K562 (cell line): ENCODE measurements around the gene GPR142. TPM values are rescaled to one million over a fixed set of nuclear protein-coding genes. Genes with fewer than 3 reads are reported as not detected.

Experiments used
- BDP1 ChIP-seq: IDR thresholded peaks from 3 replicates; pipeline ENCODE4 v1.6.1; 2011; ENCODE audit not compliant: insufficient read length, insufficient read depth
- ESRRA ChIP-seq: fragments of 450-650 bp; IDR thresholded peaks from 2 replicates; pipeline ENCODE4 v1.6.1; 2014; ENCODE audit warnings: low read depth, mild to moderate bottlenecking, moderate library complexity, borderline replicate concordance
- FOSL1 ChIP-seq: fragments of 200-800 bp; sonication (Bioruptor generic); conservative IDR thresholded peaks from 2 replicates; pipeline ENCODE4 v1.6.1; 2016; ENCODE audit warnings: missing genetic modification characterization, missing compliant biosample characterization
- FUS ChIP-seq: fragments of 200-400 bp; formaldehyde crosslinking; optimal IDR thresholded peaks from 2 replicates; pipeline ENCODE3; 2017; ENCODE audit warnings: low read depth, low read length
- HDAC6 ChIP-seq: IDR thresholded peaks from 2 replicates; pipeline ENCODE4 v1.6.1; 2012; ENCODE audit warnings: low read depth, mild to moderate bottlenecking, control low read depth, inconsistent platforms, low read length, moderate library complexity
- JUN ChIP-seq, 2 experiments: sonication (generic) in 1 of 2; formaldehyde crosslinking in 1 of 2; IDR thresholded peaks; 2 replicates each; pipeline versions ENCODE4 v1.6.1 to v1.8.0; 2012 to 2022; ENCODE audit warnings: borderline replicate concordance in 2 of 2, mild to moderate bottlenecking in 2 of 2, improper control_type of control experiment in 1 of 2, low read depth in 1 of 2, low read length in 1 of 2, missing genetic modification reagents in 1 of 2
- KDM4B ChIP-seq, 2 experiments: fragments of 450-650 bp in 1 of 2; sonication (generic) in 1 of 2; IDR thresholded peaks; 2 replicates each; pipeline ENCODE4 v1.6.1; 2016 to 2017; ENCODE audit warnings: borderline replicate concordance in 2 of 2, antibody characterized with exemption in 1 of 2, low read depth in 1 of 2, mild to moderate bottlenecking in 1 of 2
- LEF1 ChIP-seq: fragments of 450-650 bp; IDR thresholded peaks from 2 replicates; pipeline ENCODE4 v1.6.1; 2016; ENCODE audit warnings: mild to moderate bottlenecking
- MAZ ChIP-seq, 2 experiments: fragments of 450-650 bp in 1 of 2; sonication (generic) in 1 of 2; formaldehyde crosslinking; IDR thresholded peaks in 1 of 2; conservative IDR thresholded peaks in 1 of 2; 2 replicates each; pipeline versions ENCODE4 v1.4.0 to v1.5.0; 2020; ENCODE audit warnings: mild to moderate bottlenecking in 1 of 2, missing genetic modification reagents in 1 of 2
- NONO ChIP-seq, 2 experiments: fragments of 200-400 bp in 1 of 2; fragments of 450-650 bp in 1 of 2; formaldehyde crosslinking in 1 of 2; IDR thresholded peaks; 2 replicates each; pipeline ENCODE4 v1.6.1; 2017; ENCODE audit warnings: low read depth in 2 of 2, mild to moderate bottlenecking in 2 of 2, moderate library complexity in 2 of 2, low read length in 1 of 2
- SMAD4 ChIP-seq: fragments of 250-450 bp; sonication (Bioruptor Pico); conservative IDR thresholded peaks from 2 replicates; pipeline ENCODE4 v1.8.0; 2021; ENCODE audit warnings: inconsistent platforms, mild to moderate bottlenecking, moderate library complexity
- TEAD2 ChIP-seq: fragments of 450-650 bp; IDR thresholded peaks from 2 replicates; pipeline ENCODE4 v1.6.1; 2016; ENCODE audit warnings: missing genetic modification characterization, control low read depth, missing compliant biosample characterization
- ZNF121 ChIP-seq: sonication (generic); formaldehyde crosslinking; conservative IDR thresholded peaks from 2 replicates; pipeline ENCODE4 v1.8.0; 2022; ENCODE audit warnings: missing genetic modification reagents
- ZNF143 ChIP-seq: sonication (generic); formaldehyde crosslinking; IDR thresholded peaks from 2 replicates; pipeline ENCODE4 v1.9.0; 2022; ENCODE audit warnings: mild to moderate bottlenecking, missing genetic modification reagents
- ZNF232 ChIP-seq: sonication (generic); formaldehyde crosslinking; IDR thresholded peaks from 2 replicates; pipeline ENCODE4 v1.8.0; 2022; ENCODE audit warnings: mild to moderate bottlenecking, missing genetic modification reagents
- ZNF354B ChIP-seq: fragments of 250-450 bp; sonication (Bioruptor Pico); IDR thresholded peaks from 2 replicates; pipeline ENCODE4 v1.4.0; 2020
- ZNF707 ChIP-seq: fragments of 250-450 bp; sonication (Bioruptor Pico); conservative IDR thresholded peaks from 2 replicates; pipeline ENCODE4 v1.8.0; 2022; ENCODE audit warnings: inconsistent platforms, mild to moderate bottlenecking, moderate library complexity
- polyA plus RNA-seq, 8 experiments: library from polyadenylated mRNA; depleted of rRNA in 4 of 8; stranded (reverse) in 5 of 8; unstranded in 3 of 8; fragments of >200 nt; fragmentation: Nextera tagmentation in 2 of 8; fragmentation: Illumina TruSeq in 1 of 8; extraction: Ambion mirVana in 2 of 8; extraction: Trizol in 1 of 8; gene quantifications; 2 replicates each; pipeline versions ENCODE4 v1.2.1 to v1.2.3, GENCODE V29; 2011 to 2014; ENCODE audit warnings: inconsistent platforms in 1 of 8, missing spikeins in 1 of 8
- total RNA-seq, 7 experiments: library from RNA; depleted of rRNA in 6 of 7; stranded (reverse); fragments of >200 nt in 6 of 7; fragmentation: Illumina TruSeq in 2 of 7; extraction: Trizol in 2 of 7; gene quantifications; 2 replicates each; pipeline versions ENCODE4 v1.2.1 to v1.2.3, GENCODE V29; 2011 to 2021; ENCODE audit warnings: low replicate concordance in 1 of 7
- TF ChIP-seq, protein P1 (sequence below): fragments of 450-650 bp; IDR thresholded peaks from 2 replicates; pipeline ENCODE4 v1.6.1; 2017; ENCODE audit warnings: mild to moderate bottlenecking, moderate library complexity
- TF ChIP-seq, protein P2 (sequence below): fragments of 450-650 bp; IDR thresholded peaks from 2 replicates; pipeline ENCODE4 v1.6.1; 2018; ENCODE audit warnings: mild to moderate bottlenecking, low read depth; ENCODE audit not compliant: partially characterized antibody
- TF ChIP-seq, protein P3 (sequence below): sonication (generic); formaldehyde crosslinking; IDR thresholded peaks from 2 replicates; pipeline ENCODE4 v1.9.0; 2022; ENCODE audit warnings: mild to moderate bottlenecking, missing genetic modification reagents
- TF ChIP-seq, protein P4 (sequence below): fragments of 200-800 bp; sonication (Bioruptor generic); IDR thresholded peaks from 2 replicates; pipeline ENCODE4 v1.6.1; 2017; ENCODE audit warnings: missing genetic modification characterization, missing compliant biosample characterization

Gene GPR142
- total and polyA plus RNA-seq, 9 of the 15 experiments (the other 6 are each of a cell fraction or from before 2014, with no cell fraction given) = not detected

DNA sequence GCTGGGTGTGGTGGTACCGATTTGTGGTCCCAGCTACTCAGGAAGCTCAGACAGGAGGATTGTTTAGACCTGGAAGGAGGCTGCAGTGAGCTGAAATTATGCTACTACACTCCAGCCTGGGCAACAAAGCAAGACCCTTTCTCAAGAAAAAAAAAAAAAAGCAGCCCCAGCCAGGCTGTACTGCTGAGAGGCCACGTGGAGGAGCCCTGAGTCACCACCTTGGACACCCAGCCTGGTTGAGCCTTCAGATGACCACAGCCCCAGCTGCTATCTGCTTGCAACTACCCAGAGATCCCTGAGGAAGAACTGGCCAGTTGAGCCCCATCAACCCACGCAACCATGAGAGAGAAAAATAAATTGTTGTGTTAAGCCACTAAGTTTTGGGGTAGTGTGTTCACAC is 41.0 kb downstream of the GPR142 start (continued):
- TF ChIP-seq BDP1 (no peak), NONO (IDR thresholded peaks at IDR 0.05; ENCODE audit: low read depth in 2 of 2, low read length in 1 of 2) (no peak), ESRRA (peak; percentile 43; the same call in 1 of the 2 replicates), ZNF707 (CRISPR knock-in tag) (no peak), KDM4B (IDR thresholded peaks at IDR 0.05; ENCODE audit: borderline replicate concordance in 2 of 2, low read depth in 1 of 2) (no peak), LEF1 (no peak), HDAC6 (no peak), ZNF354B (no peak), ZNF143 (CRISPR knock-in tag) (peak; percentile 53; the same call in 1 of the 2 replicates), JUN (IDR thresholded peaks at IDR 0.05; ENCODE audit: borderline replicate concordance, low read depth, low read length) (peak; percentile 62; the same call in 1 of the 2 replicates), JUN (CRISPR knock-in tag; IDR thresholded peaks at IDR 0.05; ENCODE audit: borderline replicate concordance) (peak; percentile 29; the same call in 1 of the 2 replicates), FUS (no peak), MAZ (CRISPR knock-in tag; conservative IDR thresholded peaks at IDR 0.05 in 1 of 2, IDR thresholded peaks at IDR 0.05 in 1 of 2) (0 out of 4 replicates have a peak, but pooled peaks have one; percentile 21 to 28), SMAD4 (CRISPR knock-in tag) (no peak), ZNF121 (CRISPR knock-in tag) (peak; percentile 94), TEAD2 (tag) (no peak), ZNF232 (no peak), FOSL1 (tag) (peak; percentile 81)
- TF ChIP-seq, protein P1, sequence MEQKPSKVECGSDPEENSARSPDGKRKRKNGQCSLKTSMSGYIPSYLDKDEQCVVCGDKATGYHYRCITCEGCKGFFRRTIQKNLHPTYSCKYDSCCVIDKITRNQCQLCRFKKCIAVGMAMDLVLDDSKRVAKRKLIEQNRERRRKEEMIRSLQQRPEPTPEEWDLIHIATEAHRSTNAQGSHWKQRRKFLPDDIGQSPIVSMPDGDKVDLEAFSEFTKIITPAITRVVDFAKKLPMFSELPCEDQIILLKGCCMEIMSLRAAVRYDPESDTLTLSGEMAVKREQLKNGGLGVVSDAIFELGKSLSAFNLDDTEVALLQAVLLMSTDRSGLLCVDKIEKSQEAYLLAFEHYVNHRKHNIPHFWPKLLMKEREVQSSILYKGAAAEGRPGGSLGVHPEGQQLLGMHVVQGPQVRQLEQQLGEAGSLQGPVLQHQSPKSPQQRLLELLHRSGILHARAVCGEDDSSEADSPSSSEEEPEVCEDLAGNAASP = no peak
- TF ChIP-seq, protein P2, sequence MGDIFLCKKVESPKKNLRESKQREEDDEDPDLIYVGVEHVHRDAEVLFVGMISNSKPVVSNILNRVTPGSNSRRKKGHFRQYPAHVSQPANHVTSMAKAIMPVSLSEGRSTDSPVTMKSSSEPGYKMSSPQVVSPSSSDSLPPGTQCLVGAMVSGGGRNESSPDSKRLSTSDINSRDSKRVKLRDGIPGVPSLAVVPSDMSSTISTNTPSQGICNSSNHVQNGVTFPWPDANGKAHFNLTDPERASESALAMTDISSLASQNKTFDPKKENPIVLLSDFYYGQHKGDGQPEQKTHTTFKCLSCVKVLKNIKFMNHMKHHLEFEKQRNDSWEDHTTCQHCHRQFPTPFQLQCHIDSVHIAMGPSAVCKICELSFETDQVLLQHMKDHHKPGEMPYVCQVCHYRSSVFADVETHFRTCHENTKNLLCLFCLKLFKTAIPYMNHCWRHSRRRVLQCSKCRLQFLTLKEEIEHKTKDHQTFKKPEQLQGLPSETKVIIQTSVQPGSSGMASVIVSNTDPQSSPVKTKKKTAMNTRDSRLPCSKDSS = no peak
- TF ChIP-seq, protein P3, sequence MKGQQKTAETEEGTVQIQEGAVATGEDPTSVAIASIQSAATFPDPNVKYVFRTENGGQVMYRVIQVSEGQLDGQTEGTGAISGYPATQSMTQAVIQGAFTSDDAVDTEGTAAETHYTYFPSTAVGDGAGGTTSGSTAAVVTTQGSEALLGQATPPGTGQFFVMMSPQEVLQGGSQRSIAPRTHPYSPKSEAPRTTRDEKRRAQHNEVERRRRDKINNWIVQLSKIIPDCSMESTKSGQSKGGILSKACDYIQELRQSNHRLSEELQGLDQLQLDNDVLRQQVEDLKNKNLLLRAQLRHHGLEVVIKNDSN (CRISPR knock-in tag) = peak; percentile 85
- TF ChIP-seq, protein P4, sequence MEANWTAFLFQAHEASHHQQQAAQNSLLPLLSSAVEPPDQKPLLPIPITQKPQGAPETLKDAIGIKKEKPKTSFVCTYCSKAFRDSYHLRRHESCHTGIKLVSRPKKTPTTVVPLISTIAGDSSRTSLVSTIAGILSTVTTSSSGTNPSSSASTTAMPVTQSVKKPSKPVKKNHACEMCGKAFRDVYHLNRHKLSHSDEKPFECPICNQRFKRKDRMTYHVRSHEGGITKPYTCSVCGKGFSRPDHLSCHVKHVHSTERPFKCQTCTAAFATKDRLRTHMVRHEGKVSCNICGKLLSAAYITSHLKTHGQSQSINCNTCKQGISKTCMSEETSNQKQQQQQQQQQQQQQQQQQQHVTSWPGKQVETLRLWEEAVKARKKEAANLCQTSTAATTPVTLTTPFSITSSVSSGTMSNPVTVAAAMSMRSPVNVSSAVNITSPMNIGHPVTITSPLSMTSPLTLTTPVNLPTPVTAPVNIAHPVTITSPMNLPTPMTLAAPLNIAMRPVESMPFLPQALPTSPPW (CRISPR knock-in tag) = peak; percentile 61; the same call in 1 of the 2 replicates
